Measurements from ENCODE around the gene UPK3BL1.
"Not testable (repeated sequence)": the region's sequence is repeated elsewhere in the genome, so short reads cannot be mapped to it uniquely, and the experiment has no call there.

- not testable (repeated sequence) for TF ChIP-seq CTCF, POLR2AphosphoS5 (IDR thresholded peaks at IDR 0.05)
These were observed 12.0 kb downstream of the UPK3BL1 start for GRCh38 chr7:102630622-102631021.

Data from stomach (tissue), 4 donors.